GM12801 (cell line): ENCODE data around the gene AKAP3.

ENCODE experiments used
- TF ChIP-seq, protein P1 (sequence below): IDR thresholded peaks from one replicate; pipeline ENCODE4 v1.5.1; 2011; ENCODE audit warnings: control low read depth; ENCODE audit not compliant: insufficient read length; ENCODE audit errors: extremely low read depth

Gene AKAP3

DNA sequence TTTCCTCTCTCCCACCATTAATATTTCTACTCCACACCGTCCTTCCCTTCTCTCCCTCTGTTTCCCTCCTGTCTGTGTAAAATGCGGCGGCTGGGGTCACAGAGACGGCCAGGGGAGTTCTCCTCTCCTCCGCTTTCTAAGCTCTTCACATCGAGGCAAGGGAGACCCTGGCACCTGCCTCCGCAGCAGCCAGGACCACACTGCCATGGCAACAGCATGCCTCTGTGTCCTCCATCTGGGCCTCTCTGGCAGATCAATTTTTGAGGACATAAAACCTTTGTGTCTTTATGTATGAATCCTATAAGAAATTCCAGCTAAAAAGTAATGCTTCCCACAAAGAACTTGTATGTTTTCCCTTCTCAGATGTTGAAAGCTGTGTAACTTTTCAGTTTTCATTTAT, 45.4 kb downstream of the AKAP3 start:
- TF ChIP-seq, protein P1, sequence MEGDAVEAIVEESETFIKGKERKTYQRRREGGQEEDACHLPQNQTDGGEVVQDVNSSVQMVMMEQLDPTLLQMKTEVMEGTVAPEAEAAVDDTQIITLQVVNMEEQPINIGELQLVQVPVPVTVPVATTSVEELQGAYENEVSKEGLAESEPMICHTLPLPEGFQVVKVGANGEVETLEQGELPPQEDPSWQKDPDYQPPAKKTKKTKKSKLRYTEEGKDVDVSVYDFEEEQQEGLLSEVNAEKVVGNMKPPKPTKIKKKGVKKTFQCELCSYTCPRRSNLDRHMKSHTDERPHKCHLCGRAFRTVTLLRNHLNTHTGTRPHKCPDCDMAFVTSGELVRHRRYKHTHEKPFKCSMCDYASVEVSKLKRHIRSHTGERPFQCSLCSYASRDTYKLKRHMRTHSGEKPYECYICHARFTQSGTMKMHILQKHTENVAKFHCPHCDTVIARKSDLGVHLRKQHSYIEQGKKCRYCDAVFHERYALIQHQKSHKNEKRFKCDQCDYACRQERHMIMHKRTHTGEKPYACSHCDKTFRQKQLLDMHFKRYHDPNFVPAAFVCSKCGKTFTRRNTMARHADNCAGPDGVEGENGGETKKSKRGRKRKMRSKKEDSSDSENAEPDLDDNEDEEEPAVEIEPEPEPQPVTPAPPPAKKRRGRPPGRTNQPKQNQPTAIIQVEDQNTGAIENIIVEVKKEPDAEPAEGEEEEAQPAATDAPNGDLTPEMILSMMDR: no peak

- TF ChIP-seq, protein P1: no peak
Measured at GRCh38 chr12:4595881-4596280, 53.0 kb downstream of the AKAP3 start.

DNA sequence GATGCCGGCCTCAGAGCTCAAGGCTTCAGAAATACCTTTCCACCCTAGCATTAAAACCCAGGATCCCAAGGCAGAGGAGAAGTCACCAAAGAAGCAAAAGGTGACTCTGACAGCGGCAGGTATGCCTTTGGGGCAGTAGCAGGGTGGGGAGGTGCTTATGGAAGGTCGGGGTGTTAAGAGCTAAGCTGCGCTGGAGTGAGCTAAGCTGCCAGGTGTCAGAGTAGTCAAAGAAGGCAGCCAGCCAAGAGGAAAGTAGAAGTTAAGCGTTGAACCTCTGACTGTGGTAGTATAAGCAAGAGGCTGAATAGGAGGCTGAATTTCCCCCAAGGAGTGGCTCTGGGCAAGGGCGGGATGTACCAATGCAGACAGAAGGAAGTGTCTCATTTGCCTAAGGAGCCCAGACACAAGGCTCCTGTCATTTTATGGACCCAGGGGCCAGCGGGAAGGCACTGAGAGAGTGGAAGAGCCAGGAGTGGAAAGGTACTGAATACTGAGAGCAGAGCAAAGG, 57.6 kb downstream of the AKAP3 start:
- TF ChIP-seq, protein P1: no peak

DNA sequence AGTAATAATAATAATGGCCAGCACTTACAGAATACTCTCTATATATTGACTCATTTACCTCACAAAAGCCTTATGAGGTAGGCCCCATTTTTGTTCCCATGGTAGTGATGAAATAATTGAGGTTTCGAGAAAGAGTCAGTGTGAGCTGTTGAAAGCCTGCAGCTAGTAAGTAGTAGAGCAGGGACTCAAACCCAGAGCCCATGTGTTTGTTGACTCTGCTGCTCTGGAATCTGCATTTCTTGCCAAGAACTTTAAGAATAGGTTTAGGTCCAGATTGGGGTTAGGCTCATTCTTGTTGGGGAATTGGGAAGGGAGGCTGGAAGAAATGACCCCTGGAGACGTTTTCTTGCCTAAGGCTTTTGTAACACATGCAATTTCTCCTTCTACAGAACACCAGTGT, 58.9 kb downstream of the AKAP3 start:
- TF ChIP-seq, protein P1: no peak

DNA sequence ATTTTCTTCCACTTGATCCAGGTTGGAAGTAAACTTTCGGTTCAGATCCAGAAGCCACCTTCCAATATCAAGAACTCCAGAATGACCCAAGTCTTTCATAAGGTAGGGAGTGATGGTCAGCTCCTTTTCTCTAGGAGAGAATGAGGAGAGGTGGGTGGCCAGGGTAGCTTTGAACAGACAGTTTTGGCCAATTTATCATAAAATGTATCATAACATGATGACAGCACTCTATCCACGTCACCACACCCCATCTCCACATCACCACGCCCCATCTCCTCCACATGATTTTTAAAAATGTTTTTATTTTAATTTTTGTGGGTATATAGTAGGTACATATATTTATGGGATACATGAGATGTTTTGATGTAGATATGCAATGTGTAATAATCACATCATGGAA, 59.9 kb downstream of the AKAP3 start:
- TF ChIP-seq, protein P1: no peak

- TF ChIP-seq, protein P1: no peak
Measured at GRCh38 chr12:4587108-4587507, 61.7 kb downstream of the AKAP3 start.

- TF ChIP-seq, protein P1: no peak
Measured at GRCh38 chr12:4586500-4586899, 62.4 kb downstream of the AKAP3 start.

- TF ChIP-seq, protein P1: no peak
Measured at GRCh38 chr12:4584896-4585295, 64.0 kb downstream of the AKAP3 start.
